ENCODE data around the gene CLTCL1.

The CLTCL1 gene

GRCh38 chr22:19150482-19151328, 140.8 kb downstream of the CLTCL1 start:
- DNase-seq (ENCODE audit: low read depth), result no peak

GRCh38 chr22:19149991-19150390, 141.5 kb downstream of the CLTCL1 start, which contains the start of gene GSC2:
Gene GSC2 (minus strand): TSS chr22:19150292. CDS start chr22:19150283, 9 bp downstream.
- no peak for DNase-seq (ENCODE audit: low read depth)

GRCh38 chr22:19149047-19149883, 142.3 kb downstream of the CLTCL1 start:
- DNase-seq (ENCODE audit: low read depth), result no peak

DNA sequence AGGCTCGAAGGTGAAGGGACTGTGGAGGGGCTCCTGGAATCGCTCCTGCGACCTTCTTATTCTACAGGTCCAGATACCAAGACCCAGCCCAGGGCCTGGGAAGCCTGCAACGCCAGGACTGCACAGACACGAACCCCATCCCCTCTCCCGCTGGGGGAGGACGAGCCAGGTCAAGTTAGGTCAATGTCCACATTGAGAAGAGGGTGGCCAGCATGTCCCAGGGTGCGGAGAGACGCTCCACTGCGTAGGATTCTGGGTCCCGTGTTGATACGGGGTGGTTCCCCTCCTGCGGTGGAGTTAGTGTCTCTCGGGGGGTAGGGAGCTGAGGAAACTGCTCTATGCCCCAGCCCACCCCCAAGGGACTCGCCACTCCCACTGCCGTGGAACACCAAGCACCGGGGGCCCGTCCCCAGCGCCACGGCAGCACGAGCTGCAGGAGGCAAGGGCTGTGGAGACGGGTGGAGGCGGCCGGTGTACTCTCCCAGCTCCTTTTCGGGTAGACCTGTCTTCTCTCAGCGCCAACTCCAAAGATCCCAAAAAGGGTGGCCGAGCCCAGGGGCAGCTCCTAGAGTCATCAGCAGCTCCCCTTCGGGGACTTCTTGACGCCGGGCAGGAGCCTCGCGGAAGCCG, 143.0 kb downstream of the CLTCL1 start:
- no peak for DNase-seq (ENCODE audit: low read depth)

- DNase-seq (ENCODE audit: low read depth), result no peak
Measured at GRCh38 chr22:19147195-19147780, 144.2 kb downstream of the CLTCL1 start.

DNA sequence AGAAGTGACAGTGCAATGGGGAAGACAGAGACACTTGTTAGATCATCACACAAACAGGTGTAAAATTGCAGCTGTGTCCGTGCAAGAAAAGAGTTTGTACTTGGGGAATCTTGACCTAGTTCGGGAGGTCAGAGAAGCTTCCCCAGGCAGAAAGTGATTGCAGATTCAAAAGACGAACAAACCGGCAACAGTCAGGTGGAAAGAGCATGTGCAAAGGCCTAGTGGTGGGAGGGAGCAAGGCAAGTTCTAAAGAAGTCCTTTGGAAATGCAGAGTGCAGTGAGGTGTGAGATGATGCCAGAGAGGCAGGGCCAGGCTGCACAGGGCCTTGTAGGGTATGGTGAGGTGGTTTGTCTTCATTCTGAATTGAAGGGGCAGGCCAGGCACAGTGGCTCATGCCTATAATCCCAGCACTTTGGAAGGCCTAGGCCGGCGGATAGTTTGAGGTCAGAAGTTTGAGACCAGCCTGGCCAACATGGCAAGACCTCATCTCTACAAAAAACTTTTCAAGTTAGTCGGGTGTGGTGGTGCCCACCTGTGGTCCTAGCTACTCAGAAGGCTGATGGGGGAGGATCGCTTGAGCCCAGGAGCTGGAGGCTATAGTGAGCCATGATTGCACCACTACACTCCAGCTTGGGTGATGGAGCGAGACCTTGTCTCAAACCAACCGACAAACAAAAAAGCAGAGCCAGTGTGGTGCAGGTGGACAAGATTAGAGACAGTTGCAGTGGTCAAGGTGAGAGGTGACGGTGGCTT, 145.1 kb downstream of the CLTCL1 start:
- DNase-seq (ENCODE audit: low read depth), result no peak

DNA sequence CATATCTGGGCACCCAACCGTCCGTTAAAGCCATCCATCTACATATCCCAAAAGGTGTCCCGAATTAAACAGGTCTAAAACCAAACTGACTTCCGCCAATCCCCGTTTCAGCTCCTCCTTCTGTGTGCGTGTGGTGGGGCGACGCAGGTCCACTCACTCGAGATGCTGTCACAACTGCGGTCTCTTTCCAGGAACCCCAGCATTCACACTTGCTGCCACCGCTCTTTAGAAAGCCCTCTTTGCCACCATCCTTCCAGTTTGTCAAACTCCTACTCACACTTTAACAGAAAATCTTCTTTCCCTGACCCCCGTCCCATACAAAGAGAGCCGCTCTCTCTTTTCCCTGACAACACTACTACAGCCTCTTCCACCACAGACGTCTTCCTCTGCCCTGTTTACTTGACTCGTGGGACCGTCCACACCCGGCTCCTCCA, 147.5 kb downstream of the CLTCL1 start:
- DNase-seq (ENCODE audit: low read depth), result no peak

DNA sequence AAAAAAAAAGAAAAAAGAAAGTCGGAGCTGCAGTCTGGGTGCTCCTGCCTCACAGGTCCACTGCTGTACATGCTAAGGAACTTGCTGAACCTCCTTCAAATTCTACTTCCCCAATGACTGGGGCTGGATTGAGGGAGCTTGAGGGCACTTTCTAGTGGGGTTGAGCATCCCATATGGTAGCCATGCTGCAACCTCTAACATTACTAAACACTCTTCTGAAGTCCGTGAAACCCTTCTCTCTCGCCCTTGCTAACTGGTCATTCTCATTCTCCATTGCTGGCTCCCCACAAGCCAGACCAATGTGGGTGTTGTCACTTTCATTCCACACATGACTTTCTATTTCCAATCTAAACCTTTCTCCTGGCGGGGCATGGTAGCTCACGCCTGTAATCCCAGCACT, 148.3 kb downstream of the CLTCL1 start:
- no peak for DNase-seq (ENCODE audit: low read depth)

GRCh38 chr22:19142394-19142793, 149.1 kb downstream of the CLTCL1 start:
- DNase-seq (ENCODE audit: low read depth), result no peak

DNA sequence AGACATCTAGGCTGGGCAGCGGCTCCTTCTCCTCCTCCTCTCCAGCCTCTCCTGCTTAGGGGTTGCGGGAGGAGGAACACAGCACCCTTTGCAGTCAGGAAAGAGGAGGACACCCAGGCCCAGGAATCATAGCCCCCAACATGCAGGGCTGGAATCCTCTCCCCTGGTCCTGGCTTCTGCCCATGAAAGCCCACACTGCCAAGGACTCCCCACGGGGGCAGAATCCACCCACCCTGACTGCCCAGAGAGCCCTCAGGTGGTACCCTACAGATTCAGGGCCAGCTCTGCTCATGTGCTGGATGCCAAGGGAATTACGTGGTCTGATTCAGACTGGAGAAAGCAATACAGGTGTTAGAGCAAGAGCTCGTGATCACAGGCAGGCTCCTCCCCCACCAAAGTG, 151.5 kb downstream of the CLTCL1 start:
- no peak for DNase-seq (ENCODE audit: low read depth)

DNA sequence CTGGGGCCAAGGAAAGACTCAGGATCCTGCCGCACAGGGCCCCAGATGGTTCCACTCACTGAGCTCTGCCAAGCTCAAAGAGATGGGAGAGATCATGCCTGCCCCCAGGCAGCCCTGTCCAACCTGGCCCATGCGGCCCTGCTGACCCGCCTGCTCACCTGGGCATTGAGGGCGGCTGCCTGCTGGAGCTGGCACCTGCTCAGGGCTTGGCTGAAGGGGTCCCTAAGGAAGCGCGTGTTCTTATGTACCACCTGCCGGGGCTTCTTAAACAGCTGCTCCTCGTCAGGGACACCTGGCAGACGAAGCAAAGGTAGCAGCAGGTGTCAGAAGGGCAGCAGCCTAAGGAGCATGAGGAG, 152.5 kb downstream of the CLTCL1 start:
- DNase-seq (ENCODE audit: low read depth), result no peak

GRCh38 chr22:19138217-19139000, 153.1 kb downstream of the CLTCL1 start:
- no peak for DNase-seq (ENCODE audit: low read depth)

DNA sequence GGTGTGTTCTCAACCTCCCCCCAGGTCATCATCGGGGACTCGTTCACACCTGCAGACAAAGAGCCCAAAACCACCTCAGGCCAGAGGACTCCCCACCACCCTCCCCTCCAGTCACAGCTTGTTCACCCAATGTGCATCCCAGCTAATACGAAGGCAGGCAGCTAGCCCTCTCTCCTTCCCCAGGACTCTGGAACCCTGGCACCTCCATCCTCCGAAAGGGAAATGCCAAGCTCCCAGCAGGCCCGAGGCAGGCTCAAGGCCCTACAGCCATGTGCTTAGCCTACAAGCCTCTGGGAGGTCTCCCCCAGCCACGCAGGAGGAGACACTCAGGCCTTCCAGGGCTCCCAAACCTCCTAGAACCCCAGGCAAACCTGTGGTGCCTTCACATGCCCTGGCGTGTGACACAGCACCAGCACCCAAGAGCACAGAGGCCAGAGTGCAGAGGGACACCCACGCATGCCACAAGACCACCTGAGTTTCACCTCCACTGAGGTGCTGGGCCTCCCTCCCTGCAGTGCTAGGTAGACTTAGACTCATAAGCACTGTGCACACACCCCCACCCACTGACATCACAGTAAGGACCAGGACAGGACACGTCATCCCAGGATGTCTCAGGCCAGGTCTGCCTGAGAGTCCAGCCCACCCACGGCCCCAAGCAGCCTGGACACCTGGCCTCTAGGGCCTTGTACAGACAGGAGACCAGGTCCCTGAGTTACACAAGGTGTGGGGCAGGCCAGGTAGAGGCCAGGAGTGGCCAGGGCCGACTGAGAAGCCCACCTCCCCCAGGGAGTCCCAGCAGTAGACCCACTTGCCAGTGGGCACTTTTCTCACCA, 153.9 kb downstream of the CLTCL1 start:
- no peak for DNase-seq (ENCODE audit: low read depth)

- DNase-seq (ENCODE audit: low read depth), result no peak
Measured at GRCh38 chr22:19136915-19137314, 154.6 kb downstream of the CLTCL1 start.

GRCh38 chr22:19134874-19135273, 156.6 kb downstream of the CLTCL1 start:
- DNase-seq (ENCODE audit: low read depth), result no peak

DNA sequence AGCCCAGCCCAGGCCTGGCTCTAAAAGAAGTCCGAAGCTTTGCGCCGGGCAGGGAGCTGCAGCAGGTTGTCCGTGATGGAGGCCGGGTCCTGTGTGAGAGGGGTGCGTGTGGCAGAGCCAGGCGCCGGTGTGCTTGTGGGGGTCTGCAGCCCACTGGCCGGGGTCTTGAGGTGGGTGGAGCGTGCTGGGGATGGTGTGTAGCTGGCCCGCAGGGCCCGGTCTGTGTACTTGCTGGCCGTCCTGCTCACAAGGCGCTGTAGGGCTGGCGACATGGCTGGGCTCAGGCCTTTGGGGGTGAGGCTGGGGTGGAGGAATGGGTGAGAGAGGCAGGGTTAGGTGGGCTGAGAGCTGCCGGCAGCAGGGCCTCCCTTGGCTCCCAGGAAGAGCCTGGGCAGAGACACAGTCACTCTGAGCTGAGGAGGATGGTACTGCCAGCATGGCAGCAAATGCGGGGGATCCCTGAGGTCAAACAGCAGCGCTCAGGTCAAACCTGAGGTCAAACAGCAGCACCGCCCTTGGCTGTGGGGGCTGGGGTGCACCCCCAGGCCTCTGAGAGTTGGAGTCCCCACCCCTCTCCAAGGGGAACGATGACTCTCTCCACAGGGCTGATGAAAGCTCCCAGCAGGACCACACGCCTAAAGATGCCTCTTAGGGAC, 157.2 kb downstream of the CLTCL1 start:
- DNase-seq (ENCODE audit: low read depth), result no peak

GRCh38 chr22:19133561-19133960, 158.0 kb downstream of the CLTCL1 start:
- DNase-seq (ENCODE audit: low read depth), result no peak

DNA sequence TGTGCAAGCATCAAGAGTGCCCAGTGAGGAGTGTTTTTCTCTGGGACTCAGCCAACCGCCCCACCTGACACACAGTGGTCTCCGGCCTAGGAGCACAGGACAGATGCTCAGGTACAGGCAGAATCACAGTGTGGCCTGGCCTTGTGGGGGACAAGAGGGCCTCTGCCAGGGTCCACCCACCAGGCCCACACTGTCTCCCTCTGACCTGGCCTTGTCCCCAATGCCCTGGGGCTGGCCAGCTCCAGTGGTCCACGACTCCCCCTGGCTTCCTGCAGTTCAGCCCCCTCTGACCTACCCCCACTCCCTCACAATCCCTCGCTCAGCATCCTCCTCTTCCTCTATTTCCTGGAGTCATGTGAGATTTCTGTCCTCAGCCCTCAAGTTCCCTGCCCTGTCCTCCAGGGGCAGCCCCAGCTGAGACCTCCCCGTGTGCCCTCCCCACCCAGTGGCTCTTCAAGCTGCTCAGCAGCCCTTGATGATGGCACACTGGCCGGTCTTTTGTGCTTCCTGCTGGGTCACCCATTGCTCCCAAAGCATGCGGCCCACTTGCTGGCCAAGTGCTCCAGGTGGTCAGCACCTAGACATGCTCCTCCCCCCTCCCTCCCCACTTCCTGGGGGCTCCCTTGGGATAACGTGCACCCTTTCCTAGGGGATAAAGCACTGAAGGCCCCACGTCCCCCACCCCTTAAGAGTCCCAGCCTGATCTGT, 158.7 kb downstream of the CLTCL1 start:
- DNase-seq (ENCODE audit: low read depth), result no peak

DNA sequence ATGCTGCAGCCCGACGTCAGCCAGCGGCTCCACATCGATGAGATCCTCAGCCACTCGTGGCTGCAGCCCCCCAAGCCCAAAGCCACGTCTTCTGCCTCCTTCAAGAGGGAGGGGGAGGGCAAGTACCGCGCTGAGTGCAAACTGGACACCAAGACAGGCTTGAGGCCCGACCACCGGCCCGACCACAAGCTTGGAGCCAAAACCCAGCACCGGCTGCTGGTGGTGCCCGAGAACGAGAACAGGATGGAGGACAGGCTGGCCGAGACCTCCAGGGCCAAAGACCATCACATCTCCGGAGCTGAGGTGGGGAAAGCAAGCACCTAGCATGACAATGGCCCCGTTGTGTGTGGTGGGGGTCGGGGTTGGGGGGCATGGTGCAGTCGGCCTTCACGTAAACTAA, 159.4 kb downstream of the CLTCL1 start:
- no peak for DNase-seq (ENCODE audit: low read depth)
